ENCODE results near the gene MLANA. TPM values are rescaled to one million over a fixed set of nuclear protein-coding genes. Genes with fewer than 3 reads are reported as not detected.

MLANA gene, protein sequence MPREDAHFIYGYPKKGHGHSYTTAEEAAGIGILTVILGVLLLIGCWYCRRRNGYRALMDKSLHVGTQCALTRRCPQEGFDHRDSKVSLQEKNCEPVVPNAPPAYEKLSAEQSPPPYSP
- polyA plus RNA-seq = not detected

GRCh38 chr9:5890641-5891040 is at the start of gene MLANA:
TSS of gene MLANA (plus strand) at chr9:5890889. CDS start at chr9:5892475, 1,586 bp downstream.
- Mint-ChIP-seq H3K36me3 (peaks cover 2% of the 10 kb centered on the region), H3K27ac (peak within 1 kb of the TSS in 1 of 3 donors; percentile 69), H3K4me3 (no peak within 1 kb of the TSS), H3K4me1 (no peaks in the 10 kb centered on the region), H3K9me3 (no peaks in the 10 kb centered on the region), H3K27me3 (no peaks in the 10 kb centered on the region)

DNA sequence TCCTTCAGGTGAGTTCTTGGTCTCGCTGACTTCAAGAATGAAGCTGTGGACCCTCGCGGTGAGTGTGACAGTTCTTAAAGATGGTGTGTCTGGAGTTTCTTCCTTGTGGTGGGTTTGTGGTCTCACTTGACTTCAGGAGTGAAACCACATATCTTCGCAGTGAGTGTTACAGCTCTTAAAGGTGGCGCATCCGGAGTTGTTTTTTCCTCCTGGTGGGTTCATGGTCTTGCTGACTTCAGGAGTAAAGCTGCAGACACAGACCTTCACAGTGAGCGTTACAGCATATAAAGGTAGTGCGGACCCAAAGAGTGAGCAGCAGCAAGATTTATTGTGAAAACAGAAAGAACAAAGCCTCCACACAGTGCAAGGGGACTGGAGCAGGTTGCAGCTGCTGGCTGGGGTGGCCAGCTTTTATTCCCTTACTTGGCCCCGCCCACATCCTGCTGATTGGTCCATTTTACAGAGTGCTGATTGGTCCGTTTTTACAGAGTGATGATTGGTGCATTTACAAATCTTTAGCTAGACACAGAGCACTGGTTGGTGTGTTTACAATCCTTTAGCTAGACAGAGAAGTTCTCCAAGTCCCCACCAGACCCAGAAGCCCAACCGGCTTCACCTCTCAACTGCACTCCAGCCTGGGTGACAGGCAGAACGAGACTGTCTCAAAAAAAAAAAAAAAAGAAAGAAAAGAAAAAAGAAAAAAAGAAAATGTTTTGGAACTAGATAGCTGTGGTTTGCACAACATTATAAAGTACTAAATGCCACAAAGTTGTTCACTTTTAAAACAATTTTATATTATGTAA is 48.7 kb upstream of the MLANA start:
- Mint-ChIP-seq H3K36me3 (peaks cover 4% of the 10 kb centered on the region), H3K9me3 (peaks cover 0 to 2% (median 1%) of the 10 kb centered on the region in 3 donors), H3K4me1 (peaks cover 7 to 12% (median 11%) of the 10 kb centered on the region in 3 donors), H3K4me3 (peak overlapping the region in 2 of 4 donors; percentile 45 to 65), H3K27ac (peak overlapping the region in 2 of 3 donors; percentile 11 to 28), H3K27me3 (peaks cover 1% of the 10 kb centered on the region)

DNA sequence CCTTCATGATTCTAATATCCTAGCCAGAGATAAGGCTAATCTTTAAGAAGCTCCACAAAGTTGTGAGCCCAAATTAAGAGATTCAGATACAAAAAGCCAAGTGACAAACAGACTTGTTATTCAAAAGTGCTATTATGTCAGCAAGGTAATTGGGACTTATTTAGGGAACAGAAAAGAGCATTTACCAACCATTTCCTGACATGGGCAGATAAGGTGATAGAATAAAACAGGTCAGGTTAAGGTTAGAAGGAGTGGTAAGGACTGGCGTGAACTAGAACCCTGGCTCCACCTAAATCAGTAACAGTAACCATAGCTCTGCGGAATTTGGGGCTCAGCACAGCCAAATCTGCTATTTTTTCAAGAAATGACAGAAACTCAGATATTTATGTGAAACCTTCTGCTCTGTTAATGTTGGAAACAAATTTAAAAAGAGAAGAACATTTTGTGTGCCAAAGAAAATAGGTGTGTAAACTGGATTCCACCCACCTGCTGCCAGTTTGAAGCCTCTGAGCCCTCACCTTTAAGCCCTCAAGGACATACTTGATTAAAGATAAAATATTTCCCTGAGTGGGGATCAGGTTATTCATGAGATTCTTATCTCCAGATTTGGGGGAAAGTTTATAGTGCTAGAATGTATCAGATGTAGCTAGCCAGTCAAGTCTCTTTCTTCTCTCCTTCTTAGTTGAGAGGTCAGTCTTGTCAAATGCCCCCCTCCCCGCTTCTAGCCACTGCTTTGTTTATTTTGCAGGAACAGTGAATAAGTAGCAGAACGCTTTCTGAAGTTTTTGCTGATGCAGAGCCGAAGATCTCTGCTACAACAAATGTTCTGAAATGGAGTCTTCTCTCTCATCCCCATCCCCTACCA is 47.5 kb upstream of the MLANA start:
- peaks cover 4% of the 10 kb centered on the region for H3K36me3 Mint-ChIP-seq
- H3K27me3 Mint-ChIP-seq = peaks cover 1% of the 10 kb centered on the region
- H3K27ac Mint-ChIP-seq = no peak overlapping the region
- H3K4me1 Mint-ChIP-seq = peaks cover 7 to 12% (median 11%) of the 10 kb centered on the region in 3 donors
- no peak overlapping the region for H3K4me3 Mint-ChIP-seq
- peaks cover 0 to 2% (median 1%) of the 10 kb centered on the region in 3 donors for H3K9me3 Mint-ChIP-seq

DNA sequence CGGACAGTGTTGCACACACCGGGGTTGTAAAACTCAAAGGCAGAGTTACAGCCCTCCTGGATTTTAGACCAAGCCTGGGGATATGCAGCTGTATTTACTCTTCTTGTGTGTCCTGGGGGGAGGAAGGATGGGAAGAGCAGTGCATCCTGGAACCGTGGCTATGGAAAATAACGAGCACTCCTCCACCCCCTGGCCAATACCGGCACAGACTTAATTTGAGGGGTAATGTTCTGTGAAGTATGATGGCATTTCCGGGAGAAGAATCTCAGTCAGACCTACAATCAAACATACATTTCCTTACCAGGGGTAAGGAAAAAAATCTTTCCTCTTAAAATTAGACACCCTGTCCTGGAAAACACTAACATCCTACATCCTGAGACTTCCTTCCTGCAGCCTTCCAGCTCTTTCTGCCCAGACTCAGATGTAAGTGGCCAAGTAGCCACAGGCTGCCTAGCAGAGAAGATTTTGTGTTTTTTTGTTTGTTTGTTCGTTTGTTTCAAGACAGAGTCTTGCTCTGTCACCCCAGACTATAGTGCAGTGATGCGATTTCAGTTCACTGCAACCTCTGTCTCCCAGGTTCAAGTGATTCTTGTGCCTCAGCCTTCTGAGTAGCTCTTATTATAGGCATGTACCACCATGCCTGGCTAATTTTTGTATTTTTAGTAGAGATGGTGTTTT is 46.8 kb upstream of the MLANA start:
- peaks cover 7 to 12% (median 11%) of the 10 kb centered on the region in 3 donors for H3K4me1 Mint-ChIP-seq
- peak overlapping the region in 1 of 3 donors; percentile 28 for H3K27ac Mint-ChIP-seq

DNA sequence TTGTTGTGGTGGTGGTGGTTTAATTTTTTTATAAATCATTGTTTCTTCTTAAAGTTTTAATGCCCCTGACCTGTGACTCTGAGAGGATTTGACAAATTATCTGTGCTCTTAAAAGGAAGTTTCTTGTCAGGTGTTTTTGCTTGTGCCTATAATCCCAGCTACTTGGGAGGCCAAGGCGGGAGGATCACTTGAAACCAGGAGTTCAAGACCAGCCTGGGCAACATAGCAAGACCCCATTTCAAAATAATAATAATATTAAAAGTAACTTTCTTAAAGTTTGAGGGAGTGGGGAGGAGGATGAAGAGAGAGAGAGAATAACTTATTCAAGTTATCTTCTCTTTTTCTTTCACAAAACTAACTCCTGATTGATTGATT is 45.5 kb upstream of the MLANA start:
- peaks cover 0 to 2% (median 1%) of the 10 kb centered on the region in 3 donors for H3K9me3 Mint-ChIP-seq
- no peak overlapping the region for H3K4me3 Mint-ChIP-seq
- no peak overlapping the region for H3K27ac Mint-ChIP-seq
- no peaks in the 10 kb centered on the region for H3K27me3 Mint-ChIP-seq
- peaks cover 7 to 12% (median 11%) of the 10 kb centered on the region in 3 donors for H3K4me1 Mint-ChIP-seq
- peaks cover 4% of the 10 kb centered on the region for H3K36me3 Mint-ChIP-seq

More for the DNA sequence above, 46.8 kb upstream of the MLANA start:
- H3K9me3 Mint-ChIP-seq = peaks cover 0 to 2% (median 1%) of the 10 kb centered on the region in 3 donors
- H3K4me3 Mint-ChIP-seq = no peak overlapping the region
- no peaks in the 10 kb centered on the region for H3K27me3 Mint-ChIP-seq
- H3K36me3 Mint-ChIP-seq = peaks cover 4% of the 10 kb centered on the region

- H3K27me3 Mint-ChIP-seq = no peaks in the 10 kb centered on the region
- H3K9me3 Mint-ChIP-seq = peaks cover 0 to 2% (median 1%) of the 10 kb centered on the region in 3 donors
- H3K4me1 Mint-ChIP-seq = peaks cover 7 to 12% (median 11%) of the 10 kb centered on the region in 3 donors
- no peak overlapping the region for H3K27ac Mint-ChIP-seq
- H3K36me3 Mint-ChIP-seq = peaks cover 7% of the 10 kb centered on the region
- H3K4me3 Mint-ChIP-seq = no peak overlapping the region
These were observed 44.6 kb upstream of the MLANA start for GRCh38 chr9:5846096-5846495.

- Mint-ChIP-seq H3K27me3 (no peaks in the 10 kb centered on the region), H3K4me3 (no peak overlapping the region), H3K4me1 (peaks cover 7 to 12% (median 11%) of the 10 kb centered on the region in 3 donors), H3K9me3 (peaks cover 0 to 2% (median 1%) of the 10 kb centered on the region in 3 donors), H3K36me3 (peaks cover 7% of the 10 kb centered on the region), H3K27ac (no peak overlapping the region)
These were observed 44.2 kb upstream of the MLANA start for GRCh38 chr9:5846501-5846921.

GRCh38 chr9:5848372-5848882 is 42.3 kb upstream of the MLANA start:
- Mint-ChIP-seq H3K27ac (no peak overlapping the region), H3K36me3 (peaks cover 7% of the 10 kb centered on the region), H3K4me3 (peak overlapping the region in 1 of 4 donors; percentile 52), H3K27me3 (no peaks in the 10 kb centered on the region), H3K4me1 (peaks cover 6 to 11% (median 8%) of the 10 kb centered on the region in 3 donors), H3K9me3 (no peaks in the 10 kb centered on the region)

GRCh38 chr9:5850724-5851122 is 40.0 kb upstream of the MLANA start:
- Mint-ChIP-seq H3K4me1 (peaks cover 0 to 2% (median 0%) of the 10 kb centered on the region in 3 donors), H3K36me3 (peaks cover 3% of the 10 kb centered on the region), H3K27ac (no peak overlapping the region), H3K4me3 (no peak overlapping the region), H3K9me3 (no peaks in the 10 kb centered on the region), H3K27me3 (no peaks in the 10 kb centered on the region)

GRCh38 chr9:5851445-5851844 is 39.2 kb upstream of the MLANA start:
- Mint-ChIP-seq H3K9me3 (no peaks in the 10 kb centered on the region), H3K27ac (no peak overlapping the region), H3K27me3 (no peaks in the 10 kb centered on the region), H3K36me3 (peaks cover 3% of the 10 kb centered on the region), H3K4me1 (no peaks in the 10 kb centered on the region), H3K4me3 (no peak overlapping the region)

GRCh38 chr9:5852987-5853386 is 37.7 kb upstream of the MLANA start:
- Mint-ChIP-seq H3K27me3 (no peaks in the 10 kb centered on the region), H3K9me3 (no peaks in the 10 kb centered on the region), H3K27ac (no peak overlapping the region), H3K4me1 (no peaks in the 10 kb centered on the region), H3K4me3 (no peak overlapping the region), H3K36me3 (peaks cover 3% of the 10 kb centered on the region)

- H3K27me3 Mint-ChIP-seq = no peaks in the 10 kb centered on the region
- H3K4me1 Mint-ChIP-seq = no peaks in the 10 kb centered on the region
- H3K4me3 Mint-ChIP-seq = no peak overlapping the region
- H3K9me3 Mint-ChIP-seq = no peaks in the 10 kb centered on the region
- H3K36me3 Mint-ChIP-seq = peaks cover 3% of the 10 kb centered on the region
- peak overlapping the region in 1 of 3 donors; percentile 28 for H3K27ac Mint-ChIP-seq
These were observed 37.1 kb upstream of the MLANA start for GRCh38 chr9:5853617-5854016.

DNA sequence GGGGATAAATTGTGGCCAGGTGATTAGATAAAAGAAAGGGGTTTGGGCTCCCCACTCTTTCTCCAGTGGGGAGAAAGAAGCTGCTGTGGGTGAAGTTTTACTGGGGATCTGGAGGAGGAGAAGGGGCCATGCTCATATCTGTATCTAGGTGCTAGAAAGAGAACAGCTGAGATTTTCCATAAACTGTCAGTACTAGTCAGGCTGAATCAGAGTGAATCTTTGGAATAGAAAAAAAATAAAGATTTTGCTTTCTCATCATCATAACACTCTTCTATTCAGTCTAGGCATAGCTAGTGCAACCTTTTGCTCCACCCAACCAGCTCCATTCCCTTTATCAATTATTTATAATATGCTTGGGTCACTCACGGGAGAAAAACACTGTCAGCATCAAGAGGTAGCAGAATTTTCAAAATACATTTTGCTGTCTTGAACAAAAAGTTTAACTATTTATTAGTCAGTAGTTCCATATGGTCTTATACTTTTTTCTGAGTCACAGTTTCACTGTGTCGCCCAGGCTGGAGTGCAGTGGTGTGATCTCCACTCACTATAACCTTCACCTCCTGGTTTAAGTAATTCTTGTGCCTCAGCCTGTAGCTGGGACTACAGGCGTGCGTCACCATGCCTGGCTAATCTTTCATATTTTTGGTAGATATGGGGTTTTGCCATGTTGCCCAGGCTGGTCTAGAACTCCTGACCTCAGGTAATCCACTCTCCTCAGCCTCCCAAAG is 36.5 kb upstream of the MLANA start:
- Mint-ChIP-seq H3K9me3 (no peaks in the 10 kb centered on the region), H3K27ac (no peak overlapping the region), H3K36me3 (peaks cover 3% of the 10 kb centered on the region), H3K27me3 (no peaks in the 10 kb centered on the region), H3K4me3 (no peak overlapping the region), H3K4me1 (no peaks in the 10 kb centered on the region)

- H3K27ac Mint-ChIP-seq = peak overlapping the region in 1 of 3 donors; percentile 31
- H3K36me3 Mint-ChIP-seq = peaks cover 2% of the 10 kb centered on the region
- H3K4me3 Mint-ChIP-seq = no peak overlapping the region
- H3K4me1 Mint-ChIP-seq = no peaks in the 10 kb centered on the region
- no peaks in the 10 kb centered on the region for H3K27me3 Mint-ChIP-seq
- no peaks in the 10 kb centered on the region for H3K9me3 Mint-ChIP-seq
These were observed 32.8 kb upstream of the MLANA start for GRCh38 chr9:5857928-5858327.
